ENCODE results near the gene CEACAM19. TPM values are rescaled to one million over a fixed set of nuclear protein-coding genes. Genes with fewer than 3 reads are reported as not detected.

Gene CEACAM19
- total RNA-seq = 1.2 and 1.7 TPM in 2 replicates

GRCh38 chr19:44671400-44671799, at the start of gene CEACAM19:
TSS of gene CEACAM19 (plus strand) at chr19:44671482. CDS start at chr19:44671932, 450 bp downstream.

GRCh38 chr19:44643605-44644401, 27.5 kb upstream of the CEACAM19 start, which contains the start of gene PVR:
TSS of gene PVR (plus strand) at chr19:44643910. CDS start at chr19:44644097, 187 bp downstream.

GRCh38 chr19:44698492-44699201, 27.4 kb downstream of the CEACAM19 start, which contains the start of gene CEACAM16:
TSS of gene CEACAM16 (plus strand) at chr19:44699151. CDS start at chr19:44701457, 2,306 bp downstream.

Other genes with a start within 250 kb of the CEACAM19 start
- 8.5 and 10.4 TPM in 2 replicates for gene ZNF229, start 223.0 kb upstream of the CEACAM19 start, total RNA-seq
- 4.0 and 8.0 TPM in 2 replicates for gene ZNF180, start 171.0 kb upstream of the CEACAM19 start, total RNA-seq
- not detected in 2 replicates for gene CEACAM20, start 141.8 kb upstream of the CEACAM19 start, total RNA-seq
- gene IGSF23, start 57.9 kb upstream of the CEACAM19 start, total RNA-seq = 0.48 TPM in 1 of 2 replicates, not detected in the other
- gene PVR, start 27.6 kb upstream of the CEACAM19 start, total RNA-seq = 84.0 and 177 TPM in 2 replicates
- not detected in 2 replicates for gene CEACAM16, start 27.7 kb downstream of the CEACAM19 start, total RNA-seq
- 1.7 and 3.1 TPM in 2 replicates for gene BCL3, start 77.2 kb downstream of the CEACAM19 start, total RNA-seq
- 132 and 185 TPM in 2 replicates for gene CBLC, start 106.4 kb downstream of the CEACAM19 start, total RNA-seq
- 24.3 and 36.0 TPM in 2 replicates for gene BCAM, start 137.6 kb downstream of the CEACAM19 start, total RNA-seq
- gene NECTIN2, start 174.8 kb downstream of the CEACAM19 start, total RNA-seq = 39.4 and 115 TPM in 2 replicates
- gene TOMM40, start 219.8 kb downstream of the CEACAM19 start, total RNA-seq = 72.0 and 100 TPM in 2 replicates
- gene APOE, start 234.3 kb downstream of the CEACAM19 start, total RNA-seq = 43.1 and 335 TPM in 2 replicates
- 3.4 and 4.3 TPM in 2 replicates for gene APOC1, start 243.1 kb downstream of the CEACAM19 start, total RNA-seq

All from tracheal epithelial cell (primary cell).